OCI-M1 (cell line): ENCODE results near the gene RAB6A.
A peak's percentile ranks its signal among the peaks of the same experiment; 100 is the strongest.

Source experiments
- DNase-seq: peaks from one replicate; lab custom pipeline; 2025; lab: John Stamatoyannopoulos, UW

RAB6A gene

DNA sequence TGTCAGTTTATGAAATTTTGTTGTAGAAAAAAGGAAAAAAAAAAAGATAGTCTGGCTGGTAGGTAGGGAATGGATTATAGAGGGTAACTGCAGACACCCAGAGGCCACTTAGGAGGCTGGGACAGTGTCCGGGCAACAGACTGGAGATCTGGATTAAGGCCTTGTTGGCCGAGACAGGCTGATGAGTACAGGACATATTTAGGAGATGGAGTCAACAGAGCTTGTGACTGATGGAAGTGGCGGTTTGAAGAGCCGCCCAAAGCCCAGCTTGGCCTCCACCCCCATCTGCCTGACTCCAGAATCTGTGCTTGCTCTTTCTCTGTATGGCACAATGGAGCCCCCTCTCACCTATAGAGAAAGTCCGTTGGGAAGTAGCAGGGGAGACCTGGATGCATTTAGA lies 106.9 kb downstream of the RAB6A start:
- DNase-seq, result no peak

DNA sequence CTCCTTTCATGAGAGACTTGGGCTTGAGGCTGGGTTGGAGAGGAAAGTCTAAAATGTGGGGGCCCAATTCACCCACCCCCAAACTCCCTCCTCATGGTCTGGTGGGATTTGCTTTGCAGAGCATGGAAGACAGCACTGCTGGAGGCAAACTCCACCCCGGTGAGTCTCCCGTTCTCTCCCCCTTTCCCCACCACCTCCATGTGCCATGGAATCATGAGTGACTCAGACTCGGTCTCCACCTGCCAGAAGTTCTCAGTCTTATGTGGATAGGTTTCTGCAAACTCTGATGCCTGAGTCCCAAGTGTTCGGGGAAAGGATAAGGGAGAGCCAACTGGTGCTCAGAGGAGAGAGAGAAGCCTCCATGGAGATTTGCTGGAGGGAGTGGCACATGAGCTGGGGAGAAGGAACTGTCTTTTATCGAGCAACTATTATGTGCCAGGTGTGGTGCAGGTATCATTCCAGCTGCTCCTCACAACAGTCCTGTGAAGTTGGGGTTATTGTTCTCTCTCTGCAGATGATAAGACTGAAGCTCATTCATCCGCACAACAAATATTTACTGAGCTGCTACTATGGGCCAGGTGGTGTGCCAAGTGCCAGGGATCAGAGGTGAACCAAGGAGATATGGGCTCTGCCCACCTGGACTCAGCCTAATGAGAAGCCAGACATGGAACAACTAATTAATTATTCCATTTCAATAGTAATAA lies 107.9 kb downstream of the RAB6A start:
- DNase-seq, result no peak

- no peak for DNase-seq
Observed at GRCh38 chr11:73652046-73652730, 108.7 kb downstream of the RAB6A start.

DNA sequence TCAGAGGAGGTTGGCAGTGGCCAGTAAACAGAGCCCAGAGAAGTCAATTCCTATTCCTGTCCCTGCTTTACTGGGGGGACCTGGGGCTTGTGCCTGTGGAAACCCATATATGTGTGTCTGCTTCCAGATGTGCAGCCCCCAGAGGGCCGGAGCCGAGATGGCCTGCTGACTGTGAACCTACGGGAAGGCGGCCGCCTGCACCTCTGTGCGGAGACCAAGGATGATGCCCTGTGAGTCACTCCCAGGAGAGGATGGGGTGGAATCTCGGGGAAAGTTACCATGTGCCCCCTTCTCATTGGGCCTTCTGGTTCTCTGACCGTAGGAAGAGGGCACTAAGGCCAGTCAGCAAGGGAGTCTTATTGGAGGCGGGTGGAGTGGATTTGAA lies 109.2 kb downstream of the RAB6A start:
- DNase-seq, result no peak

- no peak for DNase-seq
Observed at GRCh38 chr11:73651252-73651651, 109.6 kb downstream of the RAB6A start.

DNA sequence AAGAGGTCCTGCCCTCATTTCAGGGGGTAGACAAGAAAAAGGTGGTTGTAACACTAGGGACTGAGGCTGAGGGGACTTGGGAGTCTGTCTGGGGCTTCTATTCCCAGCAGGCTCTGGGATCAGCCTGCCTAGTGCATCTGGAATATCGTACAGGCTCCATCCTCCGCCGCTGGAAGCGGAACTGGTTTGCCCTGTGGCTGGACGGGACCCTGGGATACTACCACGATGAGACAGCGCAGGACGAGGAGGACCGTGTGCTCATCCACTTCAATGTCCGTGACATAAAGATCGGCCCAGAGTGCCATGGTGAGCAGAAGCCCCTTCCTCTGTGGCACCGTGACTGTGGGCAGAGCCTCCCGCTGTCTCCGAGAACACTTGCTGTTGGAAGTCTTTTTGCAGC lies 110.5 kb downstream of the RAB6A start:
- no peak for DNase-seq

- no peak for DNase-seq
Observed at GRCh38 chr11:73649206-73649605, 111.7 kb downstream of the RAB6A start.

- no peak for DNase-seq
Observed at GRCh38 chr11:73648571-73649046, 112.3 kb downstream of the RAB6A start.

DNA sequence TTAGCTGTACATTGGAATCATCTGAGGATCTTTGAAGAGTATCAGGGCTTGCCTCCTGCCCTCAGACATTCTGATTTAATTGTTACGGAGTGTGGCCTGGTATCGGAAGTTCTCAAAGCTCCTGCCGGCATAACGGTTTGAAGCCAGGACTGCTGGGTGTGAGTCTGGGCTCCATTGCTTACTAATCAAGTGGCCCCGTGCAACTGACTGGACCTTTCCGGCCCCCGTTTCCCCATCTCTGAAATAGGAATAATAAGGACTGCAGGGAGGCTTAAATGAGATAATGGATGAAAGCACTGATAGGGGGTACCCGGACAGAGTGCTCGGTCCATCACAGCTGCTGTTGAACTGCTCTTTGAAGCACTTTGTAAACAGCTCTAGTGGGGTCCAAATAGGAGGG lies 112.8 kb downstream of the RAB6A start:
- DNase-seq, result no peak

DNA sequence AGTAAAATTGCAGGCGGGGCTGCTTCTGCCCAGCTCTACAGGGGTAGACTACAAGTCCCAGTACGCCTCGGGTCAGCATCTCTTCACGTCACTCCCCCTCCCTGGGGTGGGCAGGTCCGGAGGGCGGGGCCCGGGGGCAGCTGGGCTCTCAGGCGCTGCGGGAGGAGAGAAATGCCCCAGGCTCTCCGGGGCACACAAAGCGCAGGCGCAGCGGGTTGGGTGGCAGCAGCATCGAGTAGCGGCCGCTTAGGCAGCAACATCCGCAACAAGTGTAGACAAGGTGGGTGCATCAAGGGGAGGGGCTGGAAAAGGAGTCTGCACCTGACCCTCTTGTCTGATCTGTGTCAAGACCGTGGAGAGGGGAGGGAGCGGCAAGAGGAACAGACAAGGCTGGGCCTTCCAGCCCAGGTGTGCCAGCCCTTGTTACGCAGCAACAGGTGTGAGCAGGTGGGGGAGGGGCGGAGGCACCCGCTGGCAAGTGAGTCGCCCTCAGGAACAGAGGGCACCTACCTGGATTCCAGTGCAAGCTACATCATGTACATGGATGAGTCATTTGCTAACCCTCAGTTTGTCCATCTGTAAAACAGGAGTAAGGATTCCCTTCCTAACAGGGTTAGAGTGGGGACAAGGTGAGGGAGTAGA lies 113.3 kb downstream of the RAB6A start:
- peak; percentile 95 for DNase-seq

DNA sequence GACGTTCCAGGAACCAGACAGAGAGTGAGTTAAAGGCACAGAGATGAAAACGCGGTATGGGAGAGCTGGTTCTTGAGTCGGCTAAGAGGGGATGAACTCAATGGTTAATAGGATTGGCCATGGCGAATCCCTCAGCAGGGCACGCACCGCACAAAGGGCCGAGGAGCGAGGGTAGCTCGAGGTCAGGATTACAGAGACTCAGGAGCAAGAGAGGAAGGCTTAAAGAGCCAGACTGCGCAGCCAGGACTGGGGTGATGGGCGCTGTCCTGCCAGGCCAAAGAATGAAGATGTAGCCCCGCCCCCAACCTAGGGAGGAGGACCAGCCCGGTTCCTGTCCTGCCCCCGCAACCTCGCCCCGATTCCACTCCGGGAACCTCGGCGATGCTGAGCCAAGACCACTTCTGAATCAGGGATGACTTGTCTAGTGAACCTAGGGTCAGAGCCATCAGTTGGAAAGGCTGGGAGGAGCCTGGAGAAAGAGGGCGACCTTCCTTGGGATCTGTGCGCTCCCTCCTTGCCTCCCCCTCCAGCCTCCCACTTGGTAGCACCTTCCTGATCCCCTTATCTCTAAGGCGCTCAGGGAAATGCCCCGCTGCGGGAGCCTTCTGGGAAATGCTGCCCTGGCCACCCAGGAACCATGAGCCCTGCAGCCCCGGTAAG lies 114.8 kb downstream of the RAB6A start, which contains the start of gene PLEKHB1:
PLEKHB1 (plus strand) TSS at position 610 of the 660 bp plus-strand sequence; CDS start at position 638, 28 bp downstream.
- DNase-seq, result no peak

- DNase-seq, result peak; percentile 56
Observed at GRCh38 chr11:73645121-73645969, 115.5 kb downstream of the RAB6A start.

DNA sequence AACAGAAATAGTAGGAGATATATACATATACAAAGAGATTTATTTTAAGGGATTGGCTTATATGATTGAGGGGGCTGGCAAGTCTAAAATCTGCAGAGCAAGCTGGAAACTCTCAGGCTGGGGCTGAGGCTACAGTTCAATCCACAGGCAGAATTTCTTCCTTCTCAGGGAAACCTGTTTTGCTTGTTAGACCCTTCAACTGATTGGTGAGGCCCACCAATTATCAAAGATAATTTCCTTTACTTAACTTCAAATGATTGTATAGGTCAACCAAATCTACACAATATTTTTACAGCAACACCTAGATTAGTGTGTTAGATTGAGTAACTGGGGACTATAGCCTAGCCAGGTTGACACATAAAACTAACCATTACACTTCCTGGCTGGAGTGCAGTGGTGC lies 119.2 kb downstream of the RAB6A start:
- DNase-seq, result no peak

- DNase-seq, result no peak
Observed at GRCh38 chr11:73640592-73640991, 120.3 kb downstream of the RAB6A start.

DNA sequence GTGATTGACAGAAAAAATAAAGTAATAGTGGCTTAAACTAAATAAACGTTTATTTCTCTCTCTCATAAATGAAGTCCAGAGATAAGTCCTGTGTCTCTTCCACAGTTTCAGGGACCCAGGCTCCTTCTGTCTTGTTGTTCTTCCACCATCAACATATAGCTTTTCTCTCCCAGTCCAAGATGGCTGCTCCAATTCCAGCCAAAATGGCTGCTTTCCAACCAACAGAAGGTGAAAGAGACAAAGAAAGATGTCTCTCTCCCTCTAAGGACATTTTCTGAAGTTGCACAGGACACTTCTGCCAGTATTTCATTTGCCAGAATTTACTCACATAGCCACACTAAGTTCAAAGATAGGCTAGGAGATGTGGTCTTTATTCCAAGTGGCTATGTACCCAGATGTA lies 123.9 kb downstream of the RAB6A start:
- no peak for DNase-seq

DNA sequence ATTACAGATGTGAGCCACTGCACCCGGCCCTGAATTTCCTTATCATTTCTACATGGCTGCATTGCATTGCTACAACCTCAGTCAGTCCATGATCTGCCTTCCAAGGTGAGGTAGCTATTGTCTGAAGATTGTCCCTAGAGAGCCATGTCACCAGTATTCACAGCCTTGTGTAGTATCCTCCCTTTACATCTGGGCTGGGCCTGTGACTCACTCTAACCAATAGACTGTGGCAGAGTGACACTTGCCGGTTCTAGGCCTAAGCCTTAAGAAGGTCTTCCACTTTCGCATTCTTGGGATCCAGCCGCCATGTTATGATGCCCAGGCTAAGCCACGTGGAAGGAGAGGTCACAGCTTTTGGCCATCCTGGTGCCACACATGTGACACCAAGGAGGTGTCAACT lies 124.6 kb downstream of the RAB6A start:
- DNase-seq, result no peak

DNA sequence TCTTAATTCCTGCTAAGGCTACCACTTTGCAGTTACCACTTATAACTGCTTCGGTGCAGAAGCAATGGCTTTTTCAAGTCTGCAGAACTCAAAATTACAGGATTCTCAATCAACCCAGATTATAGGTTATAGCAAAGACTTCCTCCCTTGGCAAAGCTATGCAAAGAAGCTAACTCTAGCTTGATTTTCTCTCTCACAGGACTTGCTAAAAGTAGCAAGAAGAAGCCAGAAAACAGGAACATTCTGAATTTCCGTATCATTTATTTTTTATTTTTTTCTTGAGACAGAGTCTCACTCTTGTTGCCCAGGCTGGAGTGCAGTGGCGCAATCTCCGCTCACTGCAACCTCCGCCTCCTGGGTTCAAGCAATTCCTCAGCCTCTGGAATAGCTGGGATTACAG lies 125.2 kb downstream of the RAB6A start:
- no peak for DNase-seq

DNA sequence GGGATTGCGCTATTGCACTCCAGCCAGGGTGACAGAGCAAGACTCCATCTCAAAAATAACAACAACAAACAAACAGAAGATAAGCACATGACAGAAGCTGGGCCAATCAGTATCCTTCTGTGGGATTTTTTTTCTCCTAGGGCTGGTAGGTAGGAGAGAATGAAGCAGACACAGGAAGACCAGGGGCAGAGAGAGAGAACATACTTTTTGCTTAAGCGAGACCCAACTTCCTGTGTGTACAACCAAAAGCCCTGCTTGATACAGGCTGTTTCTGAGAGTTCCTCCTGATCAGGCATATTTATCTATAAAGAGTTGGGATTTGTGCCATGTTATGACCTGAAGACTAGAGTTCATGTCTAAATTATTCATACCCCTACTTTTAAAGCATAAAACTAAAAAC lies 126.9 kb downstream of the RAB6A start:
- DNase-seq, result no peak

GRCh38 chr11:73632996-73633395 lies 127.9 kb downstream of the RAB6A start:
- no peak for DNase-seq

DNA sequence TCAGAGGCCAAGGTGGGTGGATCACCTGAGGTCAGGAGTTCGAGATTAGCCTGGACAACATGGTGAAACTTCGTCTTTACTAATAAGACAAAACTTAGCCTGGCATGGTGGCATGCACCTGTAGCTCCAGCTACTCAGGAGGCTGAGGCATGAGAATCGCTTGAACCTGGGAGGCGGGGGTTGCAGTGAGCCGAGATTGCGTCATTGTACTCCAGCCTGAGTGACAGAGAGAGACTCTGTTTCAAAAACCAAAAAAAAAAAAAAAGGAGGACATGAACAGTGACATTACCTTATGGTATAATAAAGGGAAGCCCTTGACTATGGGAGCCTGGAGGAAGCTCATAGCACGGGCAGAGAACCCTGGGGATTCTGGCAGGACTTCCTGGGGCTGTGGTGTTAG lies 131.0 kb downstream of the RAB6A start:
- DNase-seq, result no peak

- peak; percentile 96 for DNase-seq
Observed at GRCh38 chr11:73625696-73626318, 135.1 kb downstream of the RAB6A start.
